ENCODE data around the gene FOXI3.

- TF ChIP-seq CTCF (IDR thresholded peaks at IDR 0.05): no peak
- TF ChIP-seq POLR2A (IDR thresholded peaks at IDR 0.05): no peak
- no peak for TF ChIP-seq EP300 (IDR thresholded peaks at IDR 0.05)
These were observed 17.0 kb upstream of the FOXI3 start for GRCh38 chr2:88469202-88470114.
